Activated CD4-positive, CD25-positive, alpha-beta regulatory T cell treated with anti-CD3 and anti-CD28 coated beads, Interleukin-2, amount 50 U/mL, for 72 hours (primary cell): ENCODE measurements around the gene IGLON5.

Experiments
- DNase-seq: peaks from one replicate; pipeline ENCODE4 v3.0.0; 2021

Gene IGLON5

DNA sequence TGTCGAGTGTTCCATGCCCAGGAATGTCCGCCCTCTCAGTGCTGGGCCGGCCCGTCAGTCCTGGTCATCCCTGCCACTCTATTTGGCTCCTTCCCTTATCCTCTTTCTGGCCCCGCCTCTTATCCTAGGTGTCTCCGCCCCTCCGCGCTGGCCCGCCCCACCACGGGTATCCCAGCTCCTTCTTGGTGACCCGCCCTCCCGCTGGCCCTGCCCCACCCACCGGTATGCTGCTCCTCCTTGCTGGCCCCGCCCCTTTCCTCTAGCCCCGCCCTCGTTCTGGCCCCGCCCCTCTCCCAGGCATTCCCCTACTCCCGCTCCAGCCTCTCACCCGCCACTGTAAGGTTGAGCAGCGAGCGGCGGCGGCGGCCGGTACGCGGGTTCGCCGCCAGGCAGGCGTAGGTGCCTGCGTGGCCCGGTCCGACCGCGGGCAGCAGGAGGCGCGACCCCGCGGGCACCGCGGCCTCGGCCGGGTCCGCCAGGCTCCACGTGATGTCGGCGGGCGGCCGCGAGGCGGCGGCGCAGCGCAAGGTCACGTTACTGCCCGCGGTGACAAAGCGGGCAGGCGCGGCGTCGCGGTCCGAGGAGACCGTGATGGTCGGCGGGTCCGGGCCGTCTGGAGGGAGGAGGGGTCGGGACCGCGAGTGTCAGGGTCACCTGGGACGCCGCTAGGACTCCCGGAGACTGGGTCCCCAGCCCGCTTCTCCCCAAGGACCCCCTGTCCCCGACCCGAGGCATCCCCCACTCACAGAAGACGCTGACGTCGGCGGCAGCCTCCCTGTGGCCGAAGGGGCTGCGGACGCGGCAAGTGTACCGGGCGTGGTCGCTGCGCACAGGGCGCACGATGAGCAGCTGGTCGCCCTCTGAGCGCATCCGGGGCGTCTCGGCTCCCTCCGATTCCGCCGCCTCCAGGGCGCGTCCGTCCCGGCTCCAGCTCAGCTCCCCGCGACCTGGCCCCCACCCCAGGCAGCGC, 28.5 kb downstream of the IGLON5 start:
- peak; percentile 88 for DNase-seq

DNA sequence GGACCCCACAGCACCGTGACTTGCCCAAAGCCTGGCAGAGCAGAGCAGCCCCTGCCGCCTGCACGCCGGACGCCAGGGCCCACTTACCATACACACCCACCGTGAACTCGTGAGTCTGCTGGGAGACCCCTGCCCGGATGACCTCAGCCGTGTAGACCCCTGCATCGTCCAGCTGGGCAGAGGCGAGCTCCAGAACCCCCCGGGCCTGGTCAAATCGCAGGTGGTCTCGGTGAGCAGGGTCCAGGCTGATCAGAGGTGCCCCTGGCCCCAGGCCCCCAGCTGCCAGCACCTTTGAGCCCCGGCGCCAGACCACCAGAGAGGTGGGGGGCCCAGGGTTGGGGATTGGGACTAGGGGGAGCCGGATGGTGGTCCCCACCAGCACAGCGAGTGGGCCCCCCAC, 29.6 kb downstream of the IGLON5 start:
- no peak for DNase-seq

DNA sequence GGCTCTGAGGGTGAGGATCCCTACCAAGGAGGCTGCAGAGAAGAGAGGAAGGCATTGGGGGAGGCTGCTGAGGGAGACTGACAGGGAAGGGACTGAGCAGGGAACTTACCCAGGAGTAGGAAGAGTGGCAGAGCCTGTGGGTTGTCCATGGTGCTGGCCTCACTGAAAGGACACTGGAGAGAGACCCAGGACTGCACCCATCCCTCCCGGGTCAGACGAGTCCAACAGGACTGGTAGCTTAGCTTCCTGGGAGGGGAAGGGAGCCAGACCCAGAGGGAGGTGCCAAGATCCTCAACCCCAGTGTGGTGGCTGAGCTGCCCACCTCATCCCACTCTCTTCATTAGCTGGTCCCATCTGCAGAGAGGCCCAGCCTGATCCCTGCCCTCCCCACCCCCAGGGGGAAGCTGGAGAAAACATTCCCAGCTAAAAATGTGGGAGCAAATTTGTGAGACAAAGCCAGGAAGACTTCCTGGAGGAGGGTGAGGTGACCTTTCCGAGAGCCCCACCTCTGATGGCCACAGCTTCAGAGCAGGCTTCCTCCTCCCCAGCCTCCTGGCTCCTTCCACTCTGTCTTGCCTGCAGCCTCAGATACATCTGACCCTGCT, 30.6 kb downstream of the IGLON5 start, which contains the start of gene VSIG10L:
VSIG10L (minus strand) TSS at position 164 of the 605 bp plus-strand sequence; CDS start at position 149, 15 bp downstream.
- DNase-seq: no peak

DNA sequence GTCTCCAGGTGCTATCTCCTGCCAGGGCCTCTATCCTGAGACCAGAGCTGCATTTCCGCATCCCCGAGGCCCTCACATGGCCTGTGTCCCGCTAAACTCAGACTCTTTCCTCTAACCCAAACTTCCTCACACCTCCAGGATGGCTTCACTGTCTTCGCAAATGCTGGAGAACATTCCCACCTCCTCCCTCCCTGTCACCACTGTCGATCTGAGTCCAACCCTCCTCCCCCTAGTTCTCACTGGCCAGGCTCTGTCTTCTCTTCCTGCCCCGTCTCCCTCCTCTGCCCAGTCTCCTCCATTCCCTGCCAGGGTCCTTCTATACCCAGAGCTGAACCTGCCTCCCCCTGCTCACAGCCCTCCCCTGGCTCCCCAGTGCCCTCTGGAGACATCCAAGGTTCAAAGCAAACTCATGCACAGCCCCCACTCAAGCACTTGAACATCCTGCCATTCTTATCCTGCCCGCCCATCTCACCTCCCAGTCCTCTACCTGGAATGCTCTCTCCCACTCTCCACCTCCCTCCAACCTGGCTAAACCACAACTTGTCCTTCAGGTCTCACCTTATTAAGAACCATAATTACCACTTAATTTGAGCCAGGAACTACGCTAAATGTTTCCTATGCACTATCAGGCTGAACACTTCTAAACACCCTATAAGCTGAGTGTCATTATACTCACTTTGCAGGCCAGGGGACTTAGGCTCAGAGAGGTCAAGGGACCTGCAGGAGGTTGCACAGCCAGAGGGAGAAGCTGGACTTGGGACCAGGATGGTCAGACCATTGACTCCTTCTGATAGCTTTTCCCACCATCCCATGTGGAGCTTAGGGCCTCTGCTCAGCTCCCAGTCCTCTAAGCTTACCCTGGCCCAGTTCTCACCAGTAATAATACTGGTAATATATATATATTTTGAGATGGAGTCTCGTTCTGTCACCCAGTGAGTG, 31.5 kb downstream of the IGLON5 start:
- no peak for DNase-seq

DNA sequence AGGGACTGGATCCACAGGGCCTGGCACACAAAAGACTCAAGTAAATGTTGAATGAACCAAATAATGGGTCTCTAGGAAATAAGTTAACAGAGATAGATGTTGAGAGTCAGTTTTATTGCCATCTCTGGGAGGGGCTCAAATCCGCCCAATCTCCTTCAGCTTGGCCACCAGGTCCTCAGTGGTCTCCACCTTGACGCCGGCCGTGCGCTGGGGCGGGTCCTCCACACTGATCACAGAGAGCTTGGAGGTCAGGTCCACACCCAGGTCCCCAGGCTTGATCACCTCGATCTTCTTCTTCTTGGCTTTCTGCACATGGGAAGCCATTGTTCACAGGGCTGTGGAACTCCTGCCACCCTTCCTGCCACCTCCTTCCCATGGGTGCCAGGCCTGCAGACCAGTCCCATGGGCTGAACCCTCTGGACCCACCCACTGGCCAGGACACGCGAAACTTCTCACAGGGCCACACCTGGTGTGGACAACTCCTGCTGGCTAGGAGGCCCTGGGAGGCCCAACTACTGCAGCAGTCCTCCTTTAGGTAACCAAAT, 33.7 kb downstream of the IGLON5 start:
- DNase-seq: no peak

DNA sequence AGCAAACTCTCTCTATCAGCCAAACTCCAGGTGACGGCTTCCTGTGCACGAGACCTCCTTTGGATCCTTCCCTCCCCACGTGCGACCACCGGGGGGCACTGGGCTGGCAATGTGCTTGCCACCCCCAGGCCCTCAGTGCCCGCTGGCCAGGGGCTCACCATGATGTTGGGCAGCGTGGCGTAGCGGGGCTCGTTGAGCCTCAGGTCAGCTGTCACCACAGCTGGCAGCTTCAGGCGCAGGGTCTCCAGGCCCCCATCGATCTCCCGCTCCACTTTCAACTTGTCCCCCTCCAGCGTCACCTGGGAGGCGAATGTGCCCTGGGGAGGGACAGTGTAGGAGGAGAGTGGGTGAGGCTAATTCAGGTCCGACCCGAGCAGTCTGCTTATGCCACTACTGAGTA, 35.3 kb downstream of the IGLON5 start:
- no peak for DNase-seq

DNA sequence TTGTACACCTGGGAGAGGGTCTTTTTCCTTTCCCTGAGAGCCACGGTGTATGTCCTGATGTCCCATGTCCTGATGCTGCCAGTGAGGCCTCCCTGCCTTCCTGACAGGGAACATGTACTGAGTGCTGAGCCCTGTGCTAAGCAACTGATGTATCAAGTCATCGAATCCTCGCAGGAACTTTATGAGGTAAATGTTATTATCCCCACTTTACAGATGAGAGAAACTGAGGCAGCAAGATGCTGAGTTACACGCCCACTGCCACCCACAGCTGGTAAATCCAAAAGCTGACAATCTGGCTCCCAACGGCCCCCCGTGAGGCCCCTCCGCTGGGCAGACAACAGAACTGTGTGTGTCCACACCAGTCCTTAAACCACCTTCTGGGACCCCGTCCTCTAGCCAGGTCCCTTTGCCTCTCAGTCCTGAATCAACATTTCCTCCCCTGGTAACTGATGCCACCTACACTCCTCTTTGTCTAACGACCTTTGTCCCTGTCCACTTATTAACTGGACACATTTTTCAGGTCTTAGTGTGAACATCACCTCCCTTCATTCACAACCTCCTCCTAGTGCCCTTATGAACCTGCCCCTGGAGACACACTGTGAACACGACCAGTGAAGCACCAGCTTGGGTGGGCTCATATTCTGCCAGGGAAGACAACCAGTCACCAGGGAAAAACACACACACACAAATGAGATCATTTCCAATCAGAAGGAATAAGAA, 35.9 kb downstream of the IGLON5 start:
- no peak for DNase-seq

DNA sequence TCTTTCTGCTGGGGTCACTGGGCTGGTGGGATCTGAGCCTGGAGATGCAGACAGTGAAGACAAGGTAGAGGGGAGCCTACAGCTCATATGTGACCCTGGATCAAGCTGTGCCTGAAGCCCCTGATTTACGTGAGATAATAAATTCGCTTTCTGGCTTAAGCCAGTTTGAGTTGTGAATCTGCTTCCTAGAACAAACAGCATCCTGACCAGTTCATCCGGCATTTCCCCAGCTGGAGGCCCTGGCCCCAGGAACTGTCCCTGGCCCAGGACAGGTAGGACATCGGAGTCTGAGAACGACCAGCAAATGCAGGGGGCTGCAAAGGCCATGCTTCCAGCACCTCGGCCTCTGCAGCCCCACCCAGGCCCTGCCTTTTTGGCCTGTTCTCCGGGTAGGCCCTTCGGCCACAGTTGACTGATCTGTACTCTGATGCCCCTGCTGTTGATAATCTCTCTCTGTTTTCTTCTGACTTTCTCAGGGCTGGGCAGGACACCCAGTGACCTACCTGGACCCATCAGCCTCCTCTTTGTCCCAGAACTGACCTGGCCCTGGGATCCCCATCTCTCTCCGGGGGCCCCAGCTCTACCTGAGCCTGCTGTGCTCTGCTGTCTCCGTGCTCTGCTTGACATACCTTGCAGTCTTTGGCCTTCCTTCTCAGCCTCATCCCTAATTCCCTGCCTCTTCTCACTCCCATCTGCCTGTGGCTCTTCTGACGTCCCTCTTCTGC, 40.0 kb downstream of the IGLON5 start:
- DNase-seq: no peak

DNA sequence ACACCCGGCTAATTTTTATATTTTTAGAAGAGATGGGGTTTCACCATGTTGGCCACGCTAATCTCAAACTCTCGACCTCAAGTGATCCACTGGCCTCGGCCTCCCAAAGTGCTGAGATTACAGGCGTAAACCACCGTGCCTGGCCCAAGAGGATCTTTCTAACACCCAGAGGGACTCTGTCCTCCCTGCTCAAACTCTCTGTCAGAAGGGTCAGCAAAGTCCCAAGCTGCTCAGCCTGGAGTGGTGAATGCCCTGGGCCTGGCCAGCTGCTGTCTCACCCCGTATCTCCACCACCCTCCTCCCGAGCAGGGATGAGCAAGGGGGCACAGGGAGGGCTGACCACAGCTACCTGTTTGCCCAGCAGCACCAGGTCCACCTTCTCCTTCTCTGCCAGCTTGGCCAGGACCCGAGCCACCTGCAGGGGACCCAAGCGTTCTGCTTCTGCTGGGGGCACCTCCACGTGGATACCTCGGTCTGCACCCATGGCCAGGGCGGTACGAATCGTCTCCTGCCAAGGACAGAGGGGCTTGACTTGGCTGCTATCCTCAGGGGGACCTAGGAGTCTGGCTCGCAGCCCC, 41.4 kb downstream of the IGLON5 start:
- no peak for DNase-seq

DNA sequence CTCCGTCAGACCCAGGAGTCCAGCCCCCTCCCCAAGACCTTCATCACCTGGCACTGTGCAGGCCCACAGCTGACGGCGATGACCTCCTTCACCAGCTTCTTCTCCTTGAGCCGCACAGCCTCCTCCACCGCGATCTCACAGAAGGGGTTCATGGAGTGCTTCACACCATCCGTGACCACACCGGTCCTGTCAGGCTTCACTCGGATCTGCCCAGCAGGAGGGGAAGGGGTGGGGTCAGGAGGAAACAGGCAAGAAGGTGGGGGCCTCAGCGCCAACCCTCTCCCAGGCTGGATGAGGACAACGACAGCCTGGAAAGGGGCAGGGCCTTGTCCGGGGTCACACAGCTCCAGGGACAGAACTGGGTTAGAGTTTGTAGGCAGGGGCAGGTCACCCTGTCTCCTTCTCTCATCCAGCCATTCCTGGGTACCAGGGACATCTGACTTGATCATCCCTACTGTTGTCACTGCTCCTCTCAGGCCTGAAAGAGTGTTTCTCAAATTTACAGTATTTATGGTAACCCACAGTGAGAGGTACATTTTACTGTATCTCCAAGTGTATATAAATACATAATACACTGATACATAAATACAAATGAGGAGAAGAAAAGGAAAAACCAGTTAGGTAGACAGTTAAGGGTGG, 42.8 kb downstream of the IGLON5 start:
- DNase-seq: no peak

DNA sequence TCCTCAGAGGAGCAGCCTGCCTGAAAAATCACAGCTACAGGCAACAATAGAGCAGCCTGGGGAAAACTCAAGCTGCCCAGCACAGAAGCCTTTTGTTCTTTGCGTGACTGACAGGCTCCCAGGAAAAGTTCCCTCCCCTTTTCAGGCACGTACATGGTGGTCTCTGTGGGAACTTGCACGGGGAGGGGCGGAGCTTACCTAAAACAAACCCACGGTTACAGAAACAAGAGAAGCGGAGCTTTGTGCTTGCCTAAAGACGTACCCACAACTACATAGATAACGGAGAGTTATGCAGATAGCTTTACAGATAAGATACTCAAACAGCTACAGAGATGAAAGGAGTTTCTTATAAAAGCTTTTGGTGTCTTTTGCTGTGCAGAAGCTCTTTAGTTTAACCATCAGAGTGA, 43.3 kb downstream of the IGLON5 start:
- no peak for DNase-seq

DNA sequence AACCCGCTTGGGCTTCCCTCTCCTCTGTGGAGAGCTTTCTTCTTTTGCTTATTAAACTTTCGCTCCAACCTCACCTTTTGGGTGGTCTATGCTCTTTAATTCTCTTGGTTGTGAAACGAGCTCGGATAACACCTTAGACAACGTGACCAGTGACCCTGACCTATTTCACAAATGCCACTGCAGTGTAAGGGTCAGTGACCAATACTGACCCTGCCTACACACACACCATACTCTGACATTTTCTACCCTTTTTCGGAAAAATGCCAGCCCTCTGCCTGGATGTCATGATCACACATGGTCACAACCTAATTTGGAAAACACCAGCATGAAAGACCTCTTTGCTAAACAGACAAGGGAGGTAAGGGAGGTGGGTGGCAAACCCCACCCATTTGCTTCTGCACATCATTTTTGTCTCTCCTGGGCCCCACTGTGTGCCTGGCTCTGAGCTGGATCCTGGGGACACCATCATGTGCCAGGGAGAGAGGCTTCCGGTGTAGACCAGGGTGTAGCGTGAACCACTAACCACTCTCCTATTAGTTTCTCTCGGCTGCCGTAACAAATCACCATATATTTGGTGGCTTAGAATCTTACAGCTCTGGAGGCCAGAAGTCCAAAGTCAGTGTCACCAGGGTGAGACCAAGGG, 44.8 kb downstream of the IGLON5 start:
- no peak for DNase-seq

DNA sequence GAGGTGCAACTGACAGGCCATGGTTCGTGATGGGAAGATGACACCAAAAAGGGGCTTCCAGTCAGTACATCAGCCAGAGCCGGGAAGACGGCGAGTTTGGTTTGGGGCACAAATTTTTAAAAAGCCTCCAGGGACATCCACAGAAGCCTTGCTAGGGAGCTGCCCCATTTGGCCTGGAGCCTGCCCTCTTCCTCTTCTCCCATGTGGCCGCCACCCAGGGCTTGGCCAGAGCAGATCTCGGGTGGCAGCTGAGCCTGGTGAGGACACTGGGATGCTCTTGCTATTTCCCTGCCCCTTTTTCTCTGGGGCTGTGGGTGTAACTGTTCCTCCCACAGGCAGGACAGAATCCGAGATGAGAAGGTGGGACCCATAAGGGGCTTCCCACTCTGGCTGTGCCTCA, 46.5 kb downstream of the IGLON5 start:
- no peak for DNase-seq

DNA sequence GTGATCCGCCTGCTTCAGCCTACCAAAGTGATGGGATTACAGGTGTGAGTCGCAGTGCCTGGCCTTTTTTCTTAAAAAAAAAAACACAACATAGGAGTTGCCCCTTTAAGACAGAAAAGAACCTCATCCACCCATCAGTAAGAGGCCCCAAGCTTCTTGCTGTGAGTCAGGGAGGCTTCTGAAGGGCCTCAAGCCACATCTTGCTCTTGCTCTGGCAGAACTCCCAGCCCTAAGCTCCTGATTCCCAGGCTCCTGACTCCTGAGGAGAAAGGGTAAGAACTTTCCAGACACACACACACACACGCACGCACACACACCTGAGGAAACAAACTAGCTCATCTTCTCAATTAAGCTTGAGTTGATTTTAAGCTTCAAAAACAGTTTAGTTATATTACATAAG, 47.9 kb downstream of the IGLON5 start:
- no peak for DNase-seq

DNA sequence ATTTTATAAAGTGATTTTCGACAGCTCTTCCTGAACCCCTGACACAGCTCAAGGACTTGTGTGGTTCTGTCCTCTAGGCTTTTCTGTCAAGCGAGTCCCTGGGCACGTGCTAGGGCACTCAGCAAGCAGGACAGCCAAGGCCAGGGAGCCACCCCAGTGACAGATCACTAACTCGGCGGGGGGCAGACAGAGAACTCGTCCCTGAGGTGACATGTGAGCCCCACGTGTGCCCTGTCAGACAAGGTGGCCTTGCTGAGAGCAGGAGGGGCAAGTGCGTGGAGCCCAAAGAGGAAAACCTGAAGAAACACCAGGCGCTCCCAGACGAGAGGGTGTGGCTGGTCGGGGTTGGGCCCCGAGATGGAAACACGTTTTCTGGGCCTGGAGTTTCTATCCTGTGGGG, 49.8 kb downstream of the IGLON5 start:
- DNase-seq: no peak

DNA sequence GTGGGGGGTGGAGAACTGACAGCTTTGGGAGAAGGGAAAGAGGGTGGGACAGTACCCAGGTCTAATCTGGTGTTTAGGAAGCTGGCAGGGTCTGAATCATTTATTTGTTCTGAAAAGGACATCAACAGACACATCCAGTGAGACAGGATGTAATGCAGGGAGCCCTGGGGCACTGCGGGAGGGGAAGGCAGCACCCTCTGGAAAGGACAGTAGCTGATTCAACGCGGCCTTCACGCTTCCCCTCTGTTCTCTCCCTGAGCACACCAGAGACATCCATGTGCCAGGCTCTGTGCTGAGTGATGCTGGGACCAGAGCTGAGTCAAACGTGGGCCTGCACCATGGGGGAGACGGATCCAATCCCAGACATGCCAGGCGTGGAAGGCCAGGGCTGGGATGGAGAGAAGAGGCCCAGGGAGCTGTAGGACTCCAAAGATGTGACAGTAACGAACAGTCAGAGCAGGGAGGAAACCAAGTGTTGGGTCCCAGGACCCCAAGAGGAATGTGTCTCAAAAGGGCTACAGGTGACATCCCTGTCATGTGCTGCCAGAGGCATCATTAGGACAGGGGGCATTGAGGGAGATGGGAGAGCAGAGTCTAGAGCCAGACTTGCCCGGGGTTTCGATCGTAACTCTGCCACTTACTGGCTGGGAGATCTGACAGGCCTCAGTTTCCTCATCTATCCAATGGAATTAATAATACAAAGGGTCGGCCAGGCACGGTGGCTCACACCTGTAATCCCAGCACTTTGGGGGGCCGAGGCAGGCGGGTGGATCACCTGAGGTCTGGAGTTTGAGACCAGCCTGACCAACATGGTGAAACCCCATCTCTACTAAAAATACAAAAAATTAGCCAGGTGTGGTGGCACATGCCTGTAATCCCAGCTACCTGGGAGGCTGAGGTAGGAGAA, 53.0 kb downstream of the IGLON5 start:
- DNase-seq: no peak

DNA sequence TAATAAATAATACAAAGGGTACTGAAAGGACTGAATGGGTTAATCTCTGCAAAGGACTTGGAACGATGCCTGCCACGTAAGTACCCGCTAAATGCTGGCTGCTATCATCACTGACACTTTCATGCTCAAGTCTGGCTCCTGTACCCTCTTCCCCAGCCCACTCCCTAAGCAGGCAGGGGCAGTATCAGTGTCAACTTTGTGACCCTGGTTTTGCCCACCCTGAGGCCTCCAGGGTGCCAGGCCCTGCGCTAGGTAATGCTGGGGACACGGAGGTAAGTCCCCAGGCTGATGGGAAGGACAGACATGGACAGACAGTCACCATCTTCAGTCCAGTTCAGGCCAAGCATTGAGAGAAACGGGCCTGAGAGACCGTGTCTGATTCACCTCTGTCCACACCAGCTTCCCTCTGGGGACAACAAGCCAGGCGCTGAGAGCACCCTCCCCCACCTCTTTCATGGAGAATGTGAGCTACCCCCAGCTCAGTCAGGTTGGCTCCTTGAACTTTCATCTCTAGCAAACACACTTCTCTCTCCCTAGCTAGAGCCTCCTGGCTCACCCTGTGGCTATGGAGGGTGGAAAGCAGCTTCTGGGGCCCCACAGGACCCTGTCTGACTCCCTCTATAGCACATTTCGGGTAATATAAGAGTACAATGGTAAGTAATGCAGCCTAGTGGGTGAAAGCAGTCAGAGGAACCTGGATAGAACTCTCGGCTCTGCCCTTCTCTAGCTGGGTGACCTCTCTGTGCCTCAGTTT, 53.9 kb downstream of the IGLON5 start:
- DNase-seq: no peak

DNA sequence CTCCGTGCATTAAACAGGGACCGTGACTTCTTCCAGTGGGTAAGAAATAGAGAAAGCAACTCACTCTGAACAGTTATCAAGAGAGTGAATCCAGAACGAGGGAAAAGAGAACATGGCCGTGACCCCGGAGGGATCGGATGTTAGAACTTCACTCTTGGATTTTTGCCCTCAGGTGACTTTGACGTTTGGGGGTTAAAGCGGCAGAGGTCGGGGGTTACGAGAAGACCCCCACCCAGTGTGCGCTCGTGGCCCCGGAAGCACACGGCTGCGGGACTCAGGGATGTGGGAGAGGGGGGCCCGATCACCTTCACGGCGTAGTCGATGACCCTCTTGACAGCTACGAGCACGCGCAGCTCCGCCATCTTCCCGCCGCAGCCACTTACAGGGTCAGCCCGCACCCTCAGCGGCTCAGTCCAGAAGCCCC, 54.5 kb downstream of the IGLON5 start, which contains the start of gene ETFB:
ETFB (minus strand) TSS at position 424 of the 424 bp plus-strand sequence; CDS start at position 362, 62 bp downstream.
- no peak for DNase-seq
